ENCODE data around the gene UBTD2. TPM values are rescaled to one million over a fixed set of nuclear protein-coding genes. Genes with fewer than 3 reads are reported as not detected.

UBTD2 gene
- total RNA-seq, 2 experiments from 2014 or later: 4.6 to 4.9 TPM

GRCh38 chr5:172235827-172236736 lies 47.5 kb downstream of the UBTD2 start:
- H3K27ac Mint-ChIP-seq: no peak overlapping the region
- intact Hi-C loops (cut with micrococcal nuclease): loop anchor here (5.0 kb wide), 1 partner anchor 41 kb away; no protein-coding TSS in a partner anchor
- CTCF ChIA-PET: no interaction called here

GRCh38 chr5:172235132-172235780 lies 48.3 kb downstream of the UBTD2 start:
- Mint-ChIP-seq H3K36me3 (peaks cover 15% of the 10 kb centered on the region), H3K27me3 (no peaks in the 10 kb centered on the region), H3K27ac (no peak overlapping the region), H3K9me3 (no peaks in the 10 kb centered on the region), H3K4me1 (ENCODE audit: low read depth) (peaks cover 44% of the 10 kb centered on the region), H3K4me3 (no peak overlapping the region)
- ChIA-PET POLR2A (no interaction called here), CTCF (no interaction called here)
- DNase-seq: no peak
- intact Hi-C loops (cut with micrococcal nuclease): loop anchor here (5.0 kb wide), 1 partner anchor 42 kb away; no protein-coding TSS in a partner anchor

More at GRCh38 chr5:172235827-172236736, 47.5 kb downstream of the UBTD2 start:
- H3K36me3 Mint-ChIP-seq: peaks cover 15% of the 10 kb centered on the region
- POLR2A ChIA-PET: no interaction called here
- no peak for DNase-seq
- H3K4me1 Mint-ChIP-seq (ENCODE audit: low read depth): peaks cover 40% of the 10 kb centered on the region
- H3K9me3 Mint-ChIP-seq: no peaks in the 10 kb centered on the region
- H3K4me3 Mint-ChIP-seq: no peak overlapping the region
- no peaks in the 10 kb centered on the region for H3K27me3 Mint-ChIP-seq

GRCh38 chr5:172234031-172234430 lies 49.5 kb downstream of the UBTD2 start:
- H3K27me3 Mint-ChIP-seq: no peaks in the 10 kb centered on the region
- intact Hi-C loops (cut with micrococcal nuclease): loop anchor here (1.0 kb wide), 1 partner anchor 10 kb away; no protein-coding TSS in a partner anchor
- CTCF ChIA-PET: interaction anchor here (0.7 kb wide), 1 partner anchor 131 kb away, joined by 3 read pairs; no protein-coding TSS in a partner anchor
- H3K4me1 Mint-ChIP-seq (ENCODE audit: low read depth): peaks cover 49% of the 10 kb centered on the region
- no peak overlapping the region for H3K27ac Mint-ChIP-seq
- H3K9me3 Mint-ChIP-seq: no peaks in the 10 kb centered on the region
- DNase-seq: no peak
- H3K36me3 Mint-ChIP-seq: peaks cover 15% of the 10 kb centered on the region
- no peak overlapping the region for H3K4me3 Mint-ChIP-seq
- POLR2A ChIA-PET: no interaction called here

GRCh38 chr5:172229904-172230303 lies 53.7 kb downstream of the UBTD2 start:
- H3K27ac Mint-ChIP-seq: no peak overlapping the region
- POLR2A ChIA-PET: interaction anchor here (0.9 to 1.9 kb wide), 4 partner anchors 46 to 268 kb away, joined by 3 to 7 read pairs (median 4); no protein-coding TSS in a partner anchor
- CTCF ChIA-PET: interaction anchor here (0.6 to 1.0 kb wide), 3 partner anchors 43 to 55 kb away, joined by 3 read pairs; no protein-coding TSS in a partner anchor

GRCh38 chr5:172224996-172225395 lies 58.6 kb downstream of the UBTD2 start:
- Mint-ChIP-seq H3K27ac (no peak overlapping the region), H3K27me3 (peaks cover 4% of the 10 kb centered on the region), H3K4me1 (ENCODE audit: low read depth) (peaks cover 37% of the 10 kb centered on the region), H3K9me3 (no peaks in the 10 kb centered on the region), H3K4me3 (no peak overlapping the region), H3K36me3 (peaks cover 22% of the 10 kb centered on the region)
- no peak for DNase-seq
- ChIA-PET POLR2A (interaction anchor here (0.7 to 1.9 kb wide), 3 partner anchors 37 to 59 kb away, joined by 3 to 11 read pairs (median 4); partner anchors contain the start of genes STK10 and UBTD2), CTCF (interaction anchor here (1.0 to 3.1 kb wide), 2 partner anchors 11 to 37 kb away, joined by 3 to 12 read pairs; partner anchors contain the start of gene STK10)
- intact Hi-C loops (cut with micrococcal nuclease): loop anchor here (1.0 to 2.0 kb wide), 9 partner anchors 9 to 319 kb away; partner anchors contain the start of gene UBTD2

More at GRCh38 chr5:172229904-172230303, 53.7 kb downstream of the UBTD2 start:
- Mint-ChIP-seq H3K4me3 (no peak overlapping the region), H3K4me1 (ENCODE audit: low read depth) (peaks cover 30% of the 10 kb centered on the region), H3K9me3 (no peaks in the 10 kb centered on the region), H3K36me3 (peaks cover 20% of the 10 kb centered on the region), H3K27me3 (peaks cover 4% of the 10 kb centered on the region)
- intact Hi-C loops (cut with micrococcal nuclease): loop anchor here (1.0 kb wide), 1 partner anchor 323 kb away; no protein-coding TSS in a partner anchor
- DNase-seq: no peak

DNA sequence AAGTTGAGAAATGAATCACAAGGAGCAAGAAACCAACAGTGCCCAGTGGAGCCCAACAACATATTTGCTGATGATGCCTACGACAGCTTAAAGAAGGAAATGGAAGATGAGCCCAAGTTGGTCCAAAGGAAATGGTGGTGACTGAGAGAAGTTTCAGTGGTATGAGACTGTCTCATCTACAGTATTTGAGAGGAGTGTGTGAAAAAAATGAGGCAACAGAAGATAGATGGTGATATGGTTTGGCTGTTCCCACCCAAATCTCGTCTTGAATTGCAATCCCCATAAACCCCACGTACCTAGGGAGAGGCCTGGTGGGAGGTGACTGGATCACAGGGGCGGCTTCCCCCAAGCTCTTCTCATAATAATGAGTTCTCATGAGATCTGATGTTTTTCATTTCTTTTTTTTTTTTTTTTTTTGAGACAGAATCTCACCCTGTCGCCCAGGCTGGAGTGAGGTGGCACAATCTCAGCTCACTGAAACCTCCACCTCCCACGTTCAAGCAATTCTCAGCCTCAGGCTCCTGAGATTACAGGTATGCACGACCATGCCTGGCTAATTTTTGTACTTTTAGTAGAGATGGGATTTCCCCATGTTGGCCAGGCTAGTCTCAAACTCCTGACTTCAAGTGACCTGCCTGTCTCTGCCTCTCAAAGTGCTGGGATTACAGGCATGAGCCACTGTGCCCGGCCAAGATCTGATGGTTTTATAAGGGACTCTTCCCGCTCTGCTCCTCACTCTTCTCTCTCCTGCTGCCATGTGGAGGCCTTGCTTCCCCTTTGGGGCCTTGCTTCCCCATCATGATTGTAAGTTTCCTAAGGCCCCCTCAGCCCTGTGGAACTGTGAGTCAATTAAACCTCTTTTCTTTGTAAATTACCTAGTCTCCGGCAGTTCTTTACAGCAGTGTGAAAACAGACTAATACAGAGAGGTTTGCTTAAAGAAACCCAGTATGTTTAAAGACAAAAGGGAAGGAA lies 59.4 kb downstream of the UBTD2 start:
- intact Hi-C loops (cut with micrococcal nuclease): loop anchor here (1.0 to 2.0 kb wide), 9 partner anchors 10 to 318 kb away; partner anchors contain the start of gene UBTD2
- Mint-ChIP-seq H3K36me3 (peaks cover 29% of the 10 kb centered on the region), H3K27ac (peak overlapping the region; percentile 70), H3K4me3 (no peak overlapping the region), H3K27me3 (peaks cover 4% of the 10 kb centered on the region), H3K4me1 (ENCODE audit: low read depth) (peaks cover 33% of the 10 kb centered on the region), H3K9me3 (peaks cover 7% of the 10 kb centered on the region)
- DNase-seq: peak; percentile 84
- ChIA-PET POLR2A (interaction anchor here (0.6 to 1.9 kb wide), 8 partner anchors 37 to 165 kb away, joined by 3 to 11 read pairs (median 4); partner anchors contain the start of genes STK10 and UBTD2), CTCF (interaction anchor here (0.9 to 3.1 kb wide), 4 partner anchors 10 to 158 kb away, joined by 3 to 12 read pairs (median 3); partner anchors contain the start of gene STK10)

DNA sequence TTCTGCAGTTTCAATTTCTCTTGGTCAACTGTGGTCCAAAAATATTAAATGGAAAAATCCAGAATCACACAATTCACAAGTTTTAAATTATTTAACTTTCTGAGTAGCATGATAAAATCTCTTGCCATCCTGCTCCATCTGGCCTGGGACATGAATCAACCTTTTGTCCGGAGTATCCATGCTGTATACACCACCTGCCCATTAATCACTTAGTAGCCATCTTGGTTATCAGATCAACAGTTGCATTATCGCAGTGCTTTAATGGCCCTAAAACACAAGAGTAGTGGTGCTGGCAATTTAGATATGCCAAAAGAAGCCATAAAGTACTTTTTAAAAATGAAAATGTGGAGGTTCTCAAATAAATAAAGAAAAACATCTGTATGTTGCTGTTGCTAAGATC lies 64.3 kb downstream of the UBTD2 start:
- ChIA-PET CTCF (no interaction called here), POLR2A (no interaction called here)
- Mint-ChIP-seq H3K27me3 (no peaks in the 10 kb centered on the region), H3K27ac (no peak overlapping the region), H3K4me1 (ENCODE audit: low read depth) (peaks cover 13% of the 10 kb centered on the region), H3K9me3 (peaks cover 12% of the 10 kb centered on the region), H3K36me3 (peaks cover 34% of the 10 kb centered on the region), H3K4me3 (no peak overlapping the region)
- DNase-seq: no peak
- intact Hi-C loops (cut with micrococcal nuclease): no loop called here

GRCh38 chr5:172216345-172216744 lies 67.2 kb downstream of the UBTD2 start:
- H3K27ac Mint-ChIP-seq: no peak overlapping the region
- POLR2A ChIA-PET: no interaction called here
- H3K36me3 Mint-ChIP-seq: peaks cover 28% of the 10 kb centered on the region

GRCh38 chr5:172213126-172213525 lies 70.4 kb downstream of the UBTD2 start:
- peaks cover 15% of the 10 kb centered on the region for H3K36me3 Mint-ChIP-seq
- CTCF ChIA-PET: no interaction called here
- DNase-seq: no peak
- no peak overlapping the region for H3K27ac Mint-ChIP-seq
- no peak overlapping the region for H3K4me3 Mint-ChIP-seq
- H3K4me1 Mint-ChIP-seq (ENCODE audit: low read depth): no peaks in the 10 kb centered on the region
- intact Hi-C loops (cut with micrococcal nuclease): no loop called here
- H3K27me3 Mint-ChIP-seq: no peaks in the 10 kb centered on the region
- H3K9me3 Mint-ChIP-seq: no peaks in the 10 kb centered on the region
- POLR2A ChIA-PET: no interaction called here

More at GRCh38 chr5:172216345-172216744, 67.2 kb downstream of the UBTD2 start:
- H3K4me3 Mint-ChIP-seq: no peak overlapping the region
- intact Hi-C loops (cut with micrococcal nuclease): no loop called here
- no peak for DNase-seq
- peaks cover 12% of the 10 kb centered on the region for H3K9me3 Mint-ChIP-seq
- H3K27me3 Mint-ChIP-seq: no peaks in the 10 kb centered on the region
- CTCF ChIA-PET: interaction anchor here (1.0 kb wide), 1 partner anchor 66 kb away, joined by 3 read pairs; no protein-coding TSS in a partner anchor
- H3K4me1 Mint-ChIP-seq (ENCODE audit: low read depth): no peaks in the 10 kb centered on the region

GRCh38 chr5:172211676-172212075 lies 71.9 kb downstream of the UBTD2 start:
- peaks cover 9% of the 10 kb centered on the region for H3K36me3 Mint-ChIP-seq
- H3K4me3 Mint-ChIP-seq: no peak overlapping the region
- no peaks in the 10 kb centered on the region for H3K4me1 Mint-ChIP-seq (ENCODE audit: low read depth)
- CTCF ChIA-PET: interaction anchor here (1.4 kb wide), 1 partner anchor 23 kb away, joined by 7 read pairs; the partner anchor contains the start of gene STK10
- intact Hi-C loops (cut with micrococcal nuclease): no loop called here
- H3K9me3 Mint-ChIP-seq: no peaks in the 10 kb centered on the region
- POLR2A ChIA-PET: no interaction called here
- no peak overlapping the region for H3K27ac Mint-ChIP-seq
- DNase-seq: no peak
- no peaks in the 10 kb centered on the region for H3K27me3 Mint-ChIP-seq

GRCh38 chr5:172209714-172210113 lies 73.8 kb downstream of the UBTD2 start:
- POLR2A ChIA-PET: no interaction called here
- intact Hi-C loops (cut with micrococcal nuclease): no loop called here
- Mint-ChIP-seq H3K9me3 (no peaks in the 10 kb centered on the region), H3K4me1 (ENCODE audit: low read depth) (peaks cover 2% of the 10 kb centered on the region), H3K27ac (no peak overlapping the region), H3K27me3 (no peaks in the 10 kb centered on the region), H3K4me3 (no peak overlapping the region), H3K36me3 (peaks cover 9% of the 10 kb centered on the region)
- CTCF ChIA-PET: no interaction called here
- DNase-seq: no peak

All from activated CD4-positive, alpha-beta memory T cell treated with anti-CD3 and anti-CD28 coated beads for 36 hours (primary cell).